SK-N-SH (cell line): ENCODE measurements around the gene UNC13B. TPM values are rescaled to one million over a fixed set of nuclear protein-coding genes. Genes with fewer than 3 reads are reported as not detected.

Experiments
- CTCF ChIA-PET: fragments of 300-600, 350-600 bp; formaldehyde crosslinking; extraction: SDS; loops from one replicate; lab custom pipeline; 2021; lab: Yijun Ruan, JAX
- POLR2A ChIA-PET: fragments of 350-600 bp; sonication (Branson Sonifier 250); formaldehyde crosslinking; extraction: SDS; loops from one replicate; lab custom pipeline; 2020; ENCODE audit warnings: antibody characterized with exemption, inconsistent platforms; lab: Yijun Ruan, JAX
- DNase-seq: peaks from one replicate; pipeline ENCODE4 v3.0.0; 2012
- H2AFZ ChIP-seq: fragments of 200-600 bp; sonication (generic); 2 replicates; pipeline ENCODE4 v1.8.1; 2016; ENCODE audit warnings: antibody characterized with exemption, mild to moderate bottlenecking, low read depth
- H3F3A ChIP-seq: fragments of 200-600 bp; sonication (generic); replicated peaks from 2 replicates; pipeline ENCODE3; 2016; ENCODE audit warnings: antibody characterized with exemption, mild to moderate bottlenecking; ENCODE audit not compliant: insufficient read depth
- H3K27ac ChIP-seq, 2 experiments: fragments of 200-500 bp in 1 of 2; fragments of 200-600 bp in 1 of 2; sonication (Bioruptor generic) in 1 of 2; sonication (generic), shearing (Covaris generic) in 1 of 2; 2 replicates each; pipeline versions ENCODE4 v1.5.1 to v1.6.1; 2014 to 2016; ENCODE audit warnings: low read depth in 2 of 2, inconsistent platforms in 1 of 2, low read length in 1 of 2, mild to moderate bottlenecking in 1 of 2, mixed read lengths in 1 of 2
- H3K27me3 ChIP-seq: fragments of 200-600 bp; sonication (generic), shearing (Covaris generic); 2 replicates; pipeline ENCODE4 v1.6.1; 2016; ENCODE audit warnings: mixed run types; ENCODE audit not compliant: insufficient read depth
- H3K36me3 ChIP-seq, 2 experiments: fragments of 200-500 bp in 1 of 2; fragments of 200-600 bp in 1 of 2; sonication (Bioruptor generic) in 1 of 2; sonication (generic) in 1 of 2; replicated peaks in 1 of 2; 2 replicates each; pipeline versions ENCODE3 to v1.5.1; 2014 to 2016; ENCODE audit warnings: low read length in 1 of 2, mild to moderate bottlenecking in 1 of 2; ENCODE audit not compliant: insufficient read depth in 2 of 2, control insufficient read depth in 1 of 2
- H3K4me1 ChIP-seq, 2 experiments: fragments of 200-500 bp in 1 of 2; fragments of 200-600 bp in 1 of 2; sonication (Bioruptor generic) in 1 of 2; sonication (generic), shearing (Covaris generic) in 1 of 2; 2 replicates each; pipeline versions ENCODE4 v1.5.1 to v1.6.1; 2014 to 2016; ENCODE audit warnings: low read depth in 1 of 2, low read length in 1 of 2, mixed run types in 1 of 2; ENCODE audit not compliant: insufficient read depth in 2 of 2, control insufficient read depth in 1 of 2
- H3K4me2 ChIP-seq: fragments of 200-600 bp; sonication (generic), shearing (Covaris generic); 2 replicates; pipeline ENCODE4 v1.6.1; 2017; ENCODE audit warnings: mixed run types
- H3K4me3 ChIP-seq, 2 experiments: fragments of 200-500 bp in 1 of 2; fragments of 200-600 bp in 1 of 2; sonication (Bioruptor generic) in 1 of 2; sonication (generic), shearing (Covaris generic) in 1 of 2; 2 replicates each; pipeline versions ENCODE4 v1.5.1 to v1.8.1; 2014 to 2016; ENCODE audit warnings: low read depth in 2 of 2, inconsistent platforms in 1 of 2, low read length in 1 of 2, mild to moderate bottlenecking in 1 of 2, mixed read lengths in 1 of 2, moderate library complexity in 1 of 2
- H3K79me2 ChIP-seq: fragments of 200-600 bp; sonication (generic); 2 replicates; pipeline ENCODE4 v1.8.1; 2017; ENCODE audit warnings: mild to moderate bottlenecking; ENCODE audit not compliant: insufficient read depth
- H3K9ac ChIP-seq: fragments of 200-600 bp; sonication (generic); 2 replicates; pipeline ENCODE4 v1.6.1; 2017; ENCODE audit warnings: mixed run types
- H3K9me2 ChIP-seq: fragments of 200-600 bp; sonication (generic); 2 replicates; pipeline ENCODE4 v1.6.1; 2017; ENCODE audit warnings: mixed run types
- H3K9me3 ChIP-seq: fragments of 200-600 bp; sonication (generic); 2 replicates; pipeline ENCODE4 v1.6.1; 2017; ENCODE audit warnings: mixed run types, mild to moderate bottlenecking, moderate library complexity
- H4K20me1 ChIP-seq: fragments of 200-600 bp; sonication (generic); 2 replicates; pipeline ENCODE4 v1.6.1; 2017; ENCODE audit warnings: mild to moderate bottlenecking, mixed run types; ENCODE audit not compliant: insufficient read depth
- CHD2 ChIP-seq: fragments of 150-350 bp; IDR thresholded peaks from 2 replicates; pipeline ENCODE4 v1.6.1; 2018; ENCODE audit warnings: low read length; ENCODE audit not compliant: partially characterized antibody
- ELF1 ChIP-seq: IDR thresholded peaks from 2 replicates; pipeline ENCODE4 v1.4.0; 2012
- FOSL2 ChIP-seq: IDR thresholded peaks from 2 replicates; pipeline ENCODE4 v1.4.0; 2012; ENCODE audit warnings: low read depth, mild to moderate bottlenecking, moderate library complexity, borderline replicate concordance
- GATA2 ChIP-seq: sonication (generic); formaldehyde crosslinking; IDR thresholded peaks from 2 replicates; pipeline ENCODE4 v1.5.0; 2020; ENCODE audit warnings: mild to moderate bottlenecking, missing genetic modification reagents
- JUND ChIP-seq: IDR thresholded peaks from 2 replicates; pipeline ENCODE4 v1.4.0; 2012
- MAX ChIP-seq: IDR thresholded peaks from 2 replicates; pipeline ENCODE4 v1.4.0; 2012; ENCODE audit warnings: low read depth
- MEF2A ChIP-seq: IDR thresholded peaks from 2 replicates; pipeline ENCODE4 v1.4.0; 2012; ENCODE audit warnings: low read depth, borderline replicate concordance
- NFIC ChIP-seq: IDR thresholded peaks from 2 replicates; pipeline ENCODE4 v1.4.0; 2012; ENCODE audit warnings: borderline replicate concordance
- NRF1 ChIP-seq: IDR thresholded peaks from 2 replicates; pipeline ENCODE4 v1.6.1; 2012; ENCODE audit warnings: low read depth, mild to moderate bottlenecking, low read length
- PBX3 ChIP-seq: IDR thresholded peaks from 2 replicates; pipeline ENCODE4; 2012
- RCOR1 ChIP-seq: fragments of 150-350 bp; IDR thresholded peaks from 2 replicates; pipeline ENCODE4 v1.6.1; 2017; ENCODE audit warnings: antibody characterized with exemption, low read length
- RFX5 ChIP-seq: IDR thresholded peaks from 2 replicates; pipeline ENCODE4 v1.6.1; 2012; ENCODE audit warnings: mild to moderate bottlenecking, improper control_type of control experiment, low read length
- TCF12 ChIP-seq: IDR thresholded peaks from 2 replicates; pipeline ENCODE4 v1.4.0; 2012
- YY1 ChIP-seq: IDR thresholded peaks from 2 replicates; pipeline ENCODE4 v1.4.0; 2012; ENCODE audit warnings: low read depth, mild to moderate bottlenecking
- ZBTB33 ChIP-seq: IDR thresholded peaks from 2 replicates; pipeline ENCODE4 v1.4.0; 2012; ENCODE audit warnings: low read depth, borderline replicate concordance
- WGBS: methylation state at CpG from one replicate; pipeline ENCODE4 v1.1.6; 2017; ENCODE audit warnings: low lambda C conversion rate; 5-methylcytosine and 5-hydroxymethylcytosine counted together
- polyA plus RNA-seq, 3 experiments: library from polyadenylated mRNA; depleted of rRNA; stranded (reverse); fragments of >200 nt; gene quantifications; 2 replicates each; pipeline ENCODE4 v1.2.3, GENCODE V29; 2012

The UNC13B gene
- polyA plus RNA-seq, 1 of the 3 experiments (the other 2 are of a cell fraction): 8.1 TPM

- DNase-seq: no peak
- no peak overlapping the region for H3K4me3 ChIP-seq
- no peak overlapping the region for H3K9ac ChIP-seq
- TF ChIP-seq ELF1 (no peak), YY1 (no peak), NFIC (no peak), MAX (no peak), GATA2 (CRISPR knock-in tag) (no peak), RCOR1 (no peak), NRF1 (no peak), MEF2A (no peak), RFX5 (no peak), TCF12 (no peak), ZBTB33 (no peak)
- TF ChIP-seq, all 33 proteins: peak for 0
- Histone ChIP-seq H3K27ac (no peak overlapping the region), H3K36me3 (no peaks in the 10 kb centered on the region), H3K9me3 (no peaks in the 10 kb centered on the region), H3F3A (peaks cover 5% of the 10 kb centered on the region), H3K9me2 (no peaks in the 10 kb centered on the region), H3K27me3 (no peaks in the 10 kb centered on the region), H3K79me2 (no peaks in the 10 kb centered on the region), H3K4me2 (no peak overlapping the region), H3K4me1 (peaks cover 0 to 12% of the 10 kb centered on the region in 2 experiments; a peak in 1 of 4 replicates), H4K20me1 (no peaks in the 10 kb centered on the region), H2AFZ (no peak overlapping the region)
- CTCF ChIA-PET: no interaction called here
- POLR2A ChIA-PET: no interaction called here
- WGBS: 47% methylated on average over 2 of the region's 2 CpGs
Measured at GRCh38 chr9:35271637-35272036, 109.8 kb downstream of the UNC13B start.

- 33% methylated on average over 2 of the region's 2 CpGs for WGBS
- ChIA-PET CTCF (interaction anchor here (1.3 kb wide), 1 partner anchor 14 kb away, joined by 3 read pairs; no protein-coding TSS in a partner anchor), POLR2A (no interaction called here)
Measured at GRCh38 chr9:35272989-35273388, 111.2 kb downstream of the UNC13B start.

More at GRCh38 chr9:35272989-35273388, 111.2 kb downstream of the UNC13B start:
- H3K36me3 ChIP-seq: no peaks in the 10 kb centered on the region
- H3K27me3 ChIP-seq: no peaks in the 10 kb centered on the region
- H3K4me2 ChIP-seq: no peak overlapping the region
- H3K4me1 ChIP-seq: peaks cover 0 to 18% of the 10 kb centered on the region in 2 experiments; a peak in 1 of 4 replicates
- H3K9ac ChIP-seq: no peak overlapping the region
- DNase-seq: no peak
- no peak overlapping the region for H2AFZ ChIP-seq
- H3K79me2 ChIP-seq: no peaks in the 10 kb centered on the region
- peak overlapping the region in 1 of 2 experiments; percentile 30; a peak in 2 of 4 replicates for H3K27ac ChIP-seq
- no peaks in the 10 kb centered on the region for H3K9me3 ChIP-seq
- no peaks in the 10 kb centered on the region for H4K20me1 ChIP-seq
- peaks cover 10% of the 10 kb centered on the region for H3F3A ChIP-seq
- peak; percentile 82 for TF ChIP-seq PBX3
- peak; percentile 51 for TF ChIP-seq TCF12
- TF ChIP-seq JUND: peak; percentile 75
- TF ChIP-seq CHD2: no peak
- peak; percentile 83 for TF ChIP-seq FOSL2
- TF ChIP-seq RFX5: no peak
- no peak overlapping the region for H3K4me3 ChIP-seq
- H3K9me2 ChIP-seq: no peaks in the 10 kb centered on the region
